Heart left ventricle (tissue), 16 donors: ENCODE measurements around the gene SMYD1. TPM values are rescaled to one million over a fixed set of nuclear protein-coding genes. Genes with fewer than 3 reads are reported as not detected.

Experiments
- ATAC-seq, 4 donors: fragments of 200-7000 bp; cut with Tn5 transposase; one replicate each; pipeline ENCODE4 v1.9.1; 2020 to 2022; ENCODE audit warnings: moderate library complexity in 4 of 4, mild to moderate bottlenecking in 3 of 4, moderate number of reproducible peaks in 1 of 4
- DNase-seq, 5 donors: peaks; one replicate each; pipeline ENCODE4 v3.0.0-alpha.2; 2020
- H3K27ac ChIP-seq, 12 donors: fragments of 200-600 bp; sonication (generic) in 4 of 12; one replicate each; pipeline versions ENCODE4 v1.5.0 to v1.8.0; 2016 to 2022; ENCODE audit warnings: mild to moderate bottlenecking in 2 of 12
- H3K27me3 ChIP-seq, 9 donors: fragments of 200-600 bp; sonication (generic) in 2 of 9; one replicate each; pipeline versions ENCODE4 v1.5.1 to v1.8.0; 2016 to 2022; ENCODE audit warnings: mild to moderate bottlenecking in 3 of 9
- H3K36me3 ChIP-seq, 9 donors: fragments of 200-600 bp; sonication (generic) in 2 of 9; one replicate each; pipeline versions ENCODE4 v1.5.0 to v1.8.0; 2018 to 2022; ENCODE audit warnings: mild to moderate bottlenecking in 2 of 9
- H3K4me1 ChIP-seq, 12 donors: fragments of 200-600 bp; sonication (generic) in 4 of 12; one replicate each; pipeline versions ENCODE4 v1.5.0 to v1.8.0; 2016 to 2022; ENCODE audit warnings: mild to moderate bottlenecking in 3 of 12
- H3K4me3 ChIP-seq, 12 donors: fragments of 200-600 bp; sonication (generic) in 4 of 12; one replicate each; pipeline versions ENCODE4 v1.5.0 to v1.8.0; 2017 to 2022; ENCODE audit warnings: mild to moderate bottlenecking in 9 of 12, moderate library complexity in 4 of 12
- H3K9me3 ChIP-seq, 12 donors: fragments of 200-600 bp; sonication (generic) in 4 of 12; one replicate each; pipeline versions ENCODE4 v1.5.0 to v1.8.0; 2016 to 2022; ENCODE audit warnings: mild to moderate bottlenecking in 1 of 12
- POLR2A ChIP-seq, 2 donors: fragments of 450-650 bp; IDR thresholded peaks; one replicate each; pipeline ENCODE4 v1.6.1; 2017; ENCODE audit warnings: antibody characterized with exemption in 2 of 2, mild to moderate bottlenecking in 2 of 2, moderate library complexity in 2 of 2
- WGBS, 4 donors: extraction: QIAGEN DNeasy Blood & Tissue Kit in 2 of 4; methylation state at CpG; one replicate each; pipeline versions ENCODE4 v1.1.5 to v1.1.7; 2013 to 2018; 5-methylcytosine and 5-hydroxymethylcytosine counted together
- intact Hi-C, 10 donors: fragments of 100-400 bp; cut with DNase I; formaldehyde crosslinking; loops; one replicate each; pipeline versions ENCODE4 v1.11.1 to v1.14.2; 2022
- polyA plus RNA-seq, 2 donors: library from polyadenylated mRNA; stranded (reverse); fragments of 200-250 nt; gene quantifications; one replicate each; pipeline ENCODE4 v1.2.3, GENCODE V29; 2013
- total RNA-seq, 9 donors: library from RNA; depleted of rRNA in 2 of 9; stranded (reverse); fragments of >200 nt in 2 of 9; fragmentation: NEBNext Ultra II Directional in 3 of 9; extraction: Animal tissue kit (Norgen Biotek cat#: 25700) in 3 of 9; gene quantifications; one replicate each; pipeline versions ENCODE4 v1.1.0 to v1.2.4, GENCODE V29; 2016 to 2023
- TF ChIP-seq, protein P1 (sequence below), 12 donors: fragments of 200-600 bp; sonication (generic) in 4 of 12; IDR thresholded peaks; one replicate each; pipeline versions ENCODE4 v1.5.0 to v1.8.0; 2018 to 2022; ENCODE audit warnings: antibody characterized with exemption in 12 of 12, mild to moderate bottlenecking in 5 of 12
- donor health status: ischemic (EF 13 %, LVEDD 7.1; RV severe dilation, severe dysfunction).
- donor health status: healthy with polysubstance abuse.
- donor health status: DM: no; HTN: yes; CAD: no.
- donor health status: DM: no; HTN: no; CAD: no.
- donor health status: ischemic (EF 25% LVEDD 6.9; RV normal size, moderate dysfunction).
- donor health status: ischemic (EF 25% LVEDD 5.7; RV mildly dilated, moderate dysfunction).
- donor health status: healthy.
- donor health status: DM: yes; HTN: yes; CAD: no.
- donor health status: ischemic (EF 35%, LVEDD 5.7; RV mildly dilated, moderate dysfunction).
- donor health status: nonischemic (EF 11% LVEDD 7.7; RV severe dilation, severe dysfunction).
- donor health status: DM: yes; HTN: yes; CAD: no.
- donor health status: PGD.
- donor health status: ischemic (EF 29% LVEDD 5.4; RV normal size, mild dysfunction).
- donor health status: nonischemic (EF 23%, LVEDD 6.1; RV moderate dilation, normal function).

Gene SMYD1
- total and polyA plus RNA-seq, 11 donors: 132 to 658 (median 346) TPM

DNA sequence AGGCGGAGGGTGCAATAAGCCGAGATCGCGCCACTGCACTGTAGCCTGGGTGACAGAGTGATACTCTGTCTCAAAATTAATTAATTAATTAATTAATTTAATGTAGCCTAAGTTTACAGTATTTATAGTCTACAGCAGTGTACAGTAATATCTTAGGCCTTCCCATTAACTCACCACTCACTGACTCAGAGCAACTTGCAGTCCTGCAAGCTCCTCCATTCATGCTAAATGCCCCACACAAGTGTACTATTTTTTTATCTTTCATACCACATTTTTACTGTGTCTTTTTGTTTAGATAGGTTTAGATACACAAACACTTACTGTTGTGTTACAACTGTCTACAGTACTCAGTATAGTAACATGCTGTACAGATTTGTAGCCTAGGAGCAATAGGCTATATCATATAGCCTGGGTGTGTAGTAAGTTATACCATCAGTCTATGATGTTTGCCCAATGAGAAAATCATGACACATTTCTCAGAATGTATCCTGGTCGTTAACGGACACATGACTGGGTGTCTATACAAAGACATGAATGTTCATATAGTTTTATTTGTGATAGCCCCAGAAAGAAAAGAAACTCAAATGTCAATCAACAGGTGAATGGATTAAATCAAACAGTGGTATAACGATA lies 35.4 kb upstream of the SMYD1 start:
- H3K4me1 ChIP-seq: peaks cover 0 to 29% (median 0%) of the 10 kb centered on the region in 12 donors
- no peaks in the 10 kb centered on the region for H3K9me3 ChIP-seq
- H3K4me3 ChIP-seq: no peak overlapping the region
- no peak overlapping the region for H3K27ac ChIP-seq
- no peak for TF ChIP-seq POLR2A (IDR thresholded peaks at IDR 0.05)
- TF ChIP-seq, protein P1, sequence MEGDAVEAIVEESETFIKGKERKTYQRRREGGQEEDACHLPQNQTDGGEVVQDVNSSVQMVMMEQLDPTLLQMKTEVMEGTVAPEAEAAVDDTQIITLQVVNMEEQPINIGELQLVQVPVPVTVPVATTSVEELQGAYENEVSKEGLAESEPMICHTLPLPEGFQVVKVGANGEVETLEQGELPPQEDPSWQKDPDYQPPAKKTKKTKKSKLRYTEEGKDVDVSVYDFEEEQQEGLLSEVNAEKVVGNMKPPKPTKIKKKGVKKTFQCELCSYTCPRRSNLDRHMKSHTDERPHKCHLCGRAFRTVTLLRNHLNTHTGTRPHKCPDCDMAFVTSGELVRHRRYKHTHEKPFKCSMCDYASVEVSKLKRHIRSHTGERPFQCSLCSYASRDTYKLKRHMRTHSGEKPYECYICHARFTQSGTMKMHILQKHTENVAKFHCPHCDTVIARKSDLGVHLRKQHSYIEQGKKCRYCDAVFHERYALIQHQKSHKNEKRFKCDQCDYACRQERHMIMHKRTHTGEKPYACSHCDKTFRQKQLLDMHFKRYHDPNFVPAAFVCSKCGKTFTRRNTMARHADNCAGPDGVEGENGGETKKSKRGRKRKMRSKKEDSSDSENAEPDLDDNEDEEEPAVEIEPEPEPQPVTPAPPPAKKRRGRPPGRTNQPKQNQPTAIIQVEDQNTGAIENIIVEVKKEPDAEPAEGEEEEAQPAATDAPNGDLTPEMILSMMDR (IDR thresholded peaks at IDR 0.05): no peak
- 86 to 95% (median 94%) methylated on average over 7 of the region's 7 CpGs for WGBS, 4 donors
- peaks cover 2 to 96% (median 76%) of the 10 kb centered on the region in 9 donors for H3K36me3 ChIP-seq
- H3K27me3 ChIP-seq: no peaks in the 10 kb centered on the region
- no peak for ATAC-seq
- intact Hi-C loops: no loop called here
- no peak for DNase-seq

DNA sequence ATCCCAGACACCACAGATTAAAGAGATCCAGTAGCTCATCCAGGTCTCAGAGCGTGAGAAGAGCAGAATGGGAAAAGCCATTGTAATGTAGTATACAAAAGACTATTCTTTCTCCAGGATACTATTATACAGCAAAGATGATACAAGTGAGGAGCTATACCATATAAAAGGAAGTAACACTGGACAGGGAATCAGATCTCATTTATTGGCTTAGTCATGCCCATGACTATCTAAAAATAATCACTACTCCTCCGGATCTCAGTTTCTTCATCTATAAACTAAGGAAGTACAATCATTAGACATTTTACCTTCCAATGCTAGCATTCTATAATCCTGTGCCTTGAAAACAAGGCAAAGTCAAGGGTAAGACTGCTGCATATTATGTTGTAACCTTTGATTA lies 31.4 kb upstream of the SMYD1 start:
- Histone ChIP-seq H3K36me3 (peaks cover 2 to 58% (median 39%) of the 10 kb centered on the region in 9 donors), H3K4me3 (no peak overlapping the region), H3K9me3 (no peaks in the 10 kb centered on the region), H3K4me1 (peaks cover 0 to 20% (median 13%) of the 10 kb centered on the region in 12 donors), H3K27me3 (no peaks in the 10 kb centered on the region), H3K27ac (peak overlapping the region in 1 of 12 donors; percentile 59)
- no peak for ATAC-seq
- TF ChIP-seq POLR2A (IDR thresholded peaks at IDR 0.05): no peak
- TF ChIP-seq, protein P1 (IDR thresholded peaks at IDR 0.05): no peak
- DNase-seq: no peak
- intact Hi-C loops: no loop called here
- WGBS, 4 donors: 75 to 80% (median 77%) methylated on average over 2 of the region's 2 CpGs

DNA sequence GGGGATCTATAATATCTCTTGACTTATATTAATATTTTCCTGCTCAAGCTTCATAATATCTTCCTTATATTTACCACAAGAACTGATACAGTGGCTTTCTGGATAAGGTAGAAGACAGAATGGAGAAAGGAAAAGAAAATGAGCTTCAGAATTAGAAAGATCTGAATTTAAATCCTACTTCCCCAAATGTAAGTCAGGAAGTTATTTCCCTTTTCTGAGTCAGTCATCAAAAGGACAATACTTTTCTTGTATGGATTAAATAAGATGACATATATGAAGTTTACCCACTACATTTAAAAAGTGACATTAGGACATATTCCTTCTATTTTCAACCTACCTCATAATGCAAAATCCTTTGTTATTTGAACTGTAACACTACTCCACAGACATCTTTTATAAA lies 31.0 kb upstream of the SMYD1 start:
- peaks cover 0 to 24% (median 13%) of the 10 kb centered on the region in 12 donors for H3K4me1 ChIP-seq
- H3K27me3 ChIP-seq: no peaks in the 10 kb centered on the region
- DNase-seq: no peak
- no peak for TF ChIP-seq POLR2A (IDR thresholded peaks at IDR 0.05)
- TF ChIP-seq, protein P1 (IDR thresholded peaks at IDR 0.05): no peak
- no peaks in the 10 kb centered on the region for H3K9me3 ChIP-seq
- intact Hi-C loops: no loop called here
- H3K27ac ChIP-seq: peak overlapping the region in 1 of 12 donors; percentile 59
- ATAC-seq: no peak
- no peak overlapping the region for H3K4me3 ChIP-seq
- H3K36me3 ChIP-seq: peaks cover 2 to 53% (median 34%) of the 10 kb centered on the region in 9 donors

DNA sequence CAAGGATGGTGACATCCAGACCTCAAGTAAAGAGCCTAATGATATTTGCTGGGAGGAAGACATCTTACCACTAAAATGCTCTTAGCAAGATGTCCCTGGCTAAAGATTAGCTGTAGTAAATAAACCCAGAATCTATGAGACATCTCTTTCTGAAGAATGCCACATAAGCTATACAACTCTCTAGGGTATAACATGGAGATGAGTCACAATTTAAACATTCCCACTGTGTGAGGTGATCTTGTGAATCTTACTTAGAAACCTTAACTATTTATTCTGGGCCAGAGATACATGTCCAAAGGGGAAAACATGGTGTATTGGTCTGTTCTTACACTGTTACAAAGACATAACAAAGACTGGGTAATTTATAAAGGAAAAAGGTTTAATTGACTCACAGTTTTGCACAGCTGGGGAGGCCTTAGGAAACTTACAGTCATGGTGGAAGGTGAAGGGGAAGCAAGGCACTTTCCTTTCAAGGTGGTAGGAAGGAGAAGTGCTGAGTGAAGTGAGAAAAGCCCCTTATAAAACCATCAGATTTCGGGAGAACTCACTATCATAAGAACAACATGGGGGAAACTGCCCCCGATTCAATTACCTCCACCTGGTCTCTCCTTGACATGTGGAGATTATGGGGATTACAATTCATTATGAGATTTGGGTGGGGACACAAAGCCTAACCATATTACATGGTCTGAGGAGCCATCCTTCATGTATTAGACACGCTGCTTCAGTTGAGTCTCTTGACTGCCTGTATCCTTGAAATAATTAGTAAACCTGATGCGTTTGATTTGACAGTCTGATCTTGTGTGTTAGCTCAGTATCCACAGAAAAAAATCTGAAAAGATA lies 29.1 kb upstream of the SMYD1 start:
- TF ChIP-seq, protein P1 (IDR thresholded peaks at IDR 0.05): no peak
- TF ChIP-seq POLR2A (IDR thresholded peaks at IDR 0.05): no peak
- peaks cover 2 to 37% (median 20%) of the 10 kb centered on the region in 9 donors for H3K36me3 ChIP-seq
- H3K27me3 ChIP-seq: no peaks in the 10 kb centered on the region
- H3K9me3 ChIP-seq: no peaks in the 10 kb centered on the region
- H3K4me3 ChIP-seq: no peak overlapping the region
- ATAC-seq (peak in 1 of 4 donors; percentile 29), DNase-seq (no peak)
- H3K4me1 ChIP-seq: peaks cover 0 to 31% (median 16%) of the 10 kb centered on the region in 12 donors
- WGBS, 4 donors: 95 to 98% (median 97%) methylated on average over 4 of the region's 4 CpGs
- intact Hi-C loops: no loop called here
- no peak overlapping the region for H3K27ac ChIP-seq
